ENCODE results near the gene ARHGAP44.
A peak's percentile ranks its signal among the peaks of the same experiment; 100 is the strongest.

ARHGAP44 gene

GRCh38 chr17:12992676-12993075, 203.4 kb downstream of the ARHGAP44 start:
- no peak for DNase-seq (ENCODE audit: low read depth in 4 of 4, low spot score in 1 of 4)

- no peak for DNase-seq (ENCODE audit: low read depth in 4 of 4, low spot score in 1 of 4)
Measured at GRCh38 chr17:12993631-12994030, 204.3 kb downstream of the ARHGAP44 start.

GRCh38 chr17:12994341-12995074, 205.2 kb downstream of the ARHGAP44 start:
- no peak for DNase-seq (ENCODE audit: low read depth in 4 of 4, low spot score in 1 of 4)

GRCh38 chr17:12995106-12995895, 206.0 kb downstream of the ARHGAP44 start:
- no peak for DNase-seq (ENCODE audit: low read depth in 4 of 4, low spot score in 1 of 4)

GRCh38 chr17:12995896-12996295, 206.6 kb downstream of the ARHGAP44 start:
- no peak for DNase-seq (ENCODE audit: low read depth in 4 of 4, low spot score in 1 of 4)

- DNase-seq (ENCODE audit: low read depth in 4 of 4, low spot score in 1 of 4), result no peak
Measured at GRCh38 chr17:12996357-12996756, 207.1 kb downstream of the ARHGAP44 start.

- DNase-seq (ENCODE audit: low read depth in 4 of 4, low spot score in 1 of 4), result no peak
Measured at GRCh38 chr17:12996941-12997340, 207.6 kb downstream of the ARHGAP44 start.

GRCh38 chr17:12998461-12998860, 209.2 kb downstream of the ARHGAP44 start:
- DNase-seq (ENCODE audit: low read depth in 4 of 4, low spot score in 1 of 4), result no peak

GRCh38 chr17:12998874-12999273, 209.6 kb downstream of the ARHGAP44 start:
- no peak for DNase-seq (ENCODE audit: low read depth in 4 of 4, low spot score in 1 of 4)

GRCh38 chr17:13000561-13000960, 211.3 kb downstream of the ARHGAP44 start:
- DNase-seq (ENCODE audit: low read depth in 4 of 4, low spot score in 1 of 4), result no peak

GRCh38 chr17:13001991-13002615, 212.8 kb downstream of the ARHGAP44 start:
- DNase-seq (ENCODE audit: low read depth in 4 of 4, low spot score in 1 of 4), result no peak

GRCh38 chr17:13002761-13003453, 213.6 kb downstream of the ARHGAP44 start:
- DNase-seq (ENCODE audit: low read depth in 4 of 4, low spot score in 1 of 4), result peak in 2 of 4 experiments; percentile 23

GRCh38 chr17:13003454-13003851, 214.2 kb downstream of the ARHGAP44 start:
- DNase-seq (ENCODE audit: low read depth in 4 of 4, low spot score in 1 of 4), result no peak

- no peak for DNase-seq (ENCODE audit: low read depth in 4 of 4, low spot score in 1 of 4)
Measured at GRCh38 chr17:13003927-13004326, 214.6 kb downstream of the ARHGAP44 start.

GRCh38 chr17:13004336-13004735, 215.0 kb downstream of the ARHGAP44 start:
- no peak for DNase-seq (ENCODE audit: low read depth in 4 of 4, low spot score in 1 of 4)

- no peak for DNase-seq (ENCODE audit: low read depth in 4 of 4, low spot score in 1 of 4)
Measured at GRCh38 chr17:13005530-13005929, 216.2 kb downstream of the ARHGAP44 start.

GRCh38 chr17:13008461-13008860, 219.2 kb downstream of the ARHGAP44 start:
- DNase-seq (ENCODE audit: low read depth in 4 of 4, low spot score in 1 of 4), result no peak

- DNase-seq (ENCODE audit: low read depth in 4 of 4, low spot score in 1 of 4), result no peak
Measured at GRCh38 chr17:13010959-13011358, 221.7 kb downstream of the ARHGAP44 start.

GRCh38 chr17:13014801-13015200, 225.5 kb downstream of the ARHGAP44 start:
- no peak for DNase-seq (ENCODE audit: low read depth in 4 of 4, low spot score in 1 of 4)

GRCh38 chr17:13016881-13017654, 227.8 kb downstream of the ARHGAP44 start:
- DNase-seq (ENCODE audit: low read depth in 4 of 4, low spot score in 1 of 4), result no peak
